GM19467 (cell line): Measurements from ENCODE around the gene ETV1.
A peak's percentile ranks its signal among the peaks of the same experiment; 100 is the strongest.

Experiments
- ATAC-seq: cut with Tn5 transposase; IDR thresholded peaks from one replicate; pipeline ENCODE4 v1.9.1; 2021; ENCODE audit warnings: mild to moderate bottlenecking, moderate library complexity; ENCODE audit not compliant: unreplicated experiment

The ETV1 gene

GRCh38 chr7:13882051-13882450 lies 107.4 kb downstream of the ETV1 start:
- ATAC-seq: no peak

- no peak for ATAC-seq
These were observed 108.7 kb downstream of the ETV1 start for GRCh38 chr7:13880789-13881188.

- ATAC-seq: no peak
These were observed 109.3 kb downstream of the ETV1 start for GRCh38 chr7:13879994-13880686.

GRCh38 chr7:13879143-13879542 lies 110.3 kb downstream of the ETV1 start:
- no peak for ATAC-seq

GRCh38 chr7:13878154-13878553 lies 111.3 kb downstream of the ETV1 start:
- no peak for ATAC-seq

- no peak for ATAC-seq
These were observed 113.9 kb downstream of the ETV1 start for GRCh38 chr7:13875496-13876074.

- ATAC-seq: no peak
These were observed 114.7 kb downstream of the ETV1 start for GRCh38 chr7:13874783-13875182.

- ATAC-seq: no peak
These were observed 116.8 kb downstream of the ETV1 start for GRCh38 chr7:13872709-13873108.

GRCh38 chr7:13871008-13871407 lies 118.5 kb downstream of the ETV1 start:
- ATAC-seq: no peak

- ATAC-seq: no peak
These were observed 128.7 kb downstream of the ETV1 start for GRCh38 chr7:13860734-13861133.

- ATAC-seq: no peak
These were observed 133.5 kb downstream of the ETV1 start for GRCh38 chr7:13856012-13856411.

GRCh38 chr7:13852281-13852968 lies 137.0 kb downstream of the ETV1 start:
- no peak for ATAC-seq

GRCh38 chr7:13851736-13852135 lies 137.7 kb downstream of the ETV1 start:
- no peak for ATAC-seq

- ATAC-seq: peak; percentile 100
These were observed 139.2 kb downstream of the ETV1 start for GRCh38 chr7:13850185-13850752.

GRCh38 chr7:13849163-13849892 lies 140.1 kb downstream of the ETV1 start:
- no peak for ATAC-seq

- no peak for ATAC-seq
These were observed 140.8 kb downstream of the ETV1 start for GRCh38 chr7:13848681-13849131.

- no peak for ATAC-seq
These were observed 143.1 kb downstream of the ETV1 start for GRCh38 chr7:13846386-13846785.

GRCh38 chr7:13845601-13846000 lies 143.9 kb downstream of the ETV1 start:
- no peak for ATAC-seq

- no peak for ATAC-seq
These were observed 144.5 kb downstream of the ETV1 start for GRCh38 chr7:13844954-13845353.

GRCh38 chr7:13841284-13841683 lies 148.2 kb downstream of the ETV1 start:
- no peak for ATAC-seq
